Sigmoid colon (tissue), 4 donors: Measurements from ENCODE around the gene PTPRE.

Experiments used
- CTCF ChIP-seq, 4 experiments: fragments of 450-650 bp in 3 of 4; fragments of 200-600 bp in 1 of 4; IDR thresholded peaks; one replicate each; pipeline ENCODE4 v1.5.1; 2016 to 2019; ENCODE audit warnings: antibody characterized with exemption in 4 of 4, mild to moderate bottlenecking in 3 of 4, moderate library complexity in 2 of 4
- EP300 ChIP-seq, 4 donors: sonication (generic); formaldehyde crosslinking; IDR thresholded peaks; one replicate each; pipeline ENCODE4 v1.6.1; 2017; ENCODE audit warnings: antibody characterized with exemption in 4 of 4
- POLR2A ChIP-seq, 2 donors: fragments of 450-650 bp; IDR thresholded peaks; one replicate each; pipeline ENCODE4 v1.6.1; 2016; ENCODE audit warnings: antibody characterized with exemption in 2 of 2, mild to moderate bottlenecking in 2 of 2, moderate library complexity in 2 of 2

DNA sequence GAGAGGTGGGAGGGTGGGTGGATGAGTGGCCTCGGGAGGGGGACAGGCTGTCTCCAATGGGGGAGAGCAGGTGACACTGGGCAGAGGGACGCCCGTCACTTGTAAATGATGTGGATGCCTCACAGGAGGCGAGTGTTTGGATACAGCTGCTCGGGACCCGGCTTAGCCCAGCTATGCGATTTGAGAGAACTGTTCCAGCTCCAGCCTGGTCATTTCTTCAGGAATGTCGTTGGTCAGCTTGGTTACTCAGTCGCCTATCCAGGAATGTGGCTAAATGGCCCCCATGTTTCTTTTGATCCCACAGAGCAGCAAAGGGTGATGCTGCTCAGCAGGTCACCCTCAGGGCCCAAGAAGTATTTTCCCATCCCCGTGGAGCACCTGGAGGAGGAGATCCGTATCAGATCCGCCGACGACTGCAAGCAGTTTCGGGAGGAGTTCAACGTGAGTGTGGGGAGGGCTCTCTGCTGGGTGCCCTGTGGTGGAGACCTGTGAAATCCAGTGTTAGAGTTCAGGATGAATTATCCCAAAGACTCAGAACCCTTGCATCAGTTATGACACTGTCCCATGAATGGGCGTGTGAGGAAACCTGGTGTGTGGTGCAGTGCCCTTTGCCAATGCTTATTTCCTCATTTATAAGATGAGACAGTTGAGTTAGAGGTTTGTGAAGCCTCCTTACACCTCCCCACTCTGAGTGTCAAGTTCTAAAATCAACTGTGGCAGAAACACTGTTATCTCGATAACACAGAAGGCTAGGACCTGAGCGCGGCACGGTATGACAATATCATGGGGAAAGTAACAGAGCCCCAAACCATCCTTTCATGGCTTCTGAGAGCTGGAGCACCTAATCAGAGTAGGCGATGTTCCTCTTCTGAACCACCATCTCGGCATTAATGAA lies 142.6 kb downstream of the PTPRE start:
- TF ChIP-seq EP300 (IDR thresholded peaks at IDR 0.05) (no peak), POLR2A (IDR thresholded peaks at IDR 0.05) (no peak), CTCF (IDR thresholded peaks at IDR 0.05) (no peak)
